ENCODE measurements around the gene FLT1. TPM values are rescaled to one million over a fixed set of nuclear protein-coding genes. Genes with fewer than 3 reads are reported as not detected.

The FLT1 gene
- total RNA-seq, 2 donors from 2014 or later, result 12.3 to 44.6 TPM

- no peaks in the 10 kb centered on the region for H3K36me3 ChIP-seq
- no peak for DNase-seq (ENCODE audit: low spot score)
- peak; percentile 50 for ATAC-seq (ENCODE audit: insufficient number of reproducible peaks, low FRiP score, low read depth)
- no peaks in the 10 kb centered on the region for H3K27me3 ChIP-seq (replicated peaks; ENCODE audit: insufficient read depth)
- H3K27ac ChIP-seq, result peak overlapping the region in 1 of 2 donors; percentile 43
- TF ChIP-seq CTCF (IDR thresholded peaks at IDR 0.05), result no peak
- no peak overlapping the region for H3K4me3 ChIP-seq
- no peaks in the 10 kb centered on the region for H3K9me3 ChIP-seq
- H3K4me1 ChIP-seq (ENCODE audit: control insufficient read depth in 1 of 2, low read depth in 2 of 2), result peaks cover 9 to 29% of the 10 kb centered on the region in 2 donors
These were observed 157.5 kb downstream of the FLT1 start for GRCh38 chr13:28337166-28338005.

GRCh38 chr13:28336193-28336657, 158.7 kb downstream of the FLT1 start:
- H3K9me3 ChIP-seq, result no peaks in the 10 kb centered on the region
- no peak for DNase-seq (ENCODE audit: low spot score)
- H3K27me3 ChIP-seq (replicated peaks; ENCODE audit: insufficient read depth), result no peaks in the 10 kb centered on the region
- H3K4me3 ChIP-seq, result no peak overlapping the region
- no peak for TF ChIP-seq CTCF (IDR thresholded peaks at IDR 0.05)
- no peak overlapping the region for H3K27ac ChIP-seq
- ATAC-seq (ENCODE audit: insufficient number of reproducible peaks, low FRiP score, low read depth), result no peak
- peaks cover 9 to 29% of the 10 kb centered on the region in 2 donors for H3K4me1 ChIP-seq (ENCODE audit: control insufficient read depth in 1 of 2, low read depth in 2 of 2)
- H3K36me3 ChIP-seq, result no peaks in the 10 kb centered on the region

- no peak for TF ChIP-seq CTCF (IDR thresholded peaks at IDR 0.05)
- Histone ChIP-seq H3K4me3 (no peak overlapping the region), H3K4me1 (ENCODE audit: control insufficient read depth in 1 of 2, low read depth in 2 of 2) (peaks cover 9 to 22% of the 10 kb centered on the region in 2 donors), H3K27ac (no peak overlapping the region), H3K27me3 (replicated peaks; ENCODE audit: insufficient read depth) (no peaks in the 10 kb centered on the region), H3K36me3 (no peaks in the 10 kb centered on the region), H3K9me3 (no peaks in the 10 kb centered on the region)
- ATAC-seq (ENCODE audit: insufficient number of reproducible peaks, low FRiP score, low read depth) (no peak), DNase-seq (ENCODE audit: low spot score) (no peak)
These were observed 161.6 kb downstream of the FLT1 start for GRCh38 chr13:28333204-28333881.

GRCh38 chr13:28329395-28330158, 165.4 kb downstream of the FLT1 start:
- ATAC-seq (ENCODE audit: insufficient number of reproducible peaks, low FRiP score, low read depth) (peak; percentile 53), DNase-seq (ENCODE audit: low spot score) (peak; percentile 13)
- Histone ChIP-seq H3K36me3 (no peaks in the 10 kb centered on the region), H3K27me3 (replicated peaks; ENCODE audit: insufficient read depth) (no peaks in the 10 kb centered on the region), H3K27ac (no peak overlapping the region), H3K4me1 (ENCODE audit: control insufficient read depth in 1 of 2, low read depth in 2 of 2) (peaks cover 1 to 9% of the 10 kb centered on the region in 2 donors), H3K4me3 (no peak overlapping the region), H3K9me3 (no peaks in the 10 kb centered on the region)
- TF ChIP-seq CTCF (IDR thresholded peaks at IDR 0.05), result no peak

- no peak overlapping the region for H3K27ac ChIP-seq
- H3K27me3 ChIP-seq (replicated peaks; ENCODE audit: insufficient read depth), result no peaks in the 10 kb centered on the region
- TF ChIP-seq CTCF (IDR thresholded peaks at IDR 0.05), result no peak
- H3K4me3 ChIP-seq, result no peak overlapping the region
- no peaks in the 10 kb centered on the region for H3K9me3 ChIP-seq
- H3K36me3 ChIP-seq, result no peaks in the 10 kb centered on the region
- DNase-seq (ENCODE audit: low spot score) (no peak), ATAC-seq (ENCODE audit: insufficient number of reproducible peaks, low FRiP score, low read depth) (no peak)
- H3K4me1 ChIP-seq (ENCODE audit: control insufficient read depth in 1 of 2, low read depth in 2 of 2), result peaks cover 4 to 16% of the 10 kb centered on the region in 2 donors
These were observed 166.7 kb downstream of the FLT1 start for GRCh38 chr13:28328271-28328607.
